GM21528 (cell line): ENCODE results near the gene NR2F1-AS1.

Experiments
- ATAC-seq: cut with Tn5 transposase; IDR thresholded peaks from one replicate; pipeline ENCODE4 v1.9.1; 2021; ENCODE audit warnings: mild to moderate bottlenecking, moderate library complexity; ENCODE audit not compliant: unreplicated experiment, low FRiP score

The NR2F1-AS1 gene

GRCh38 chr5:93578813-93579691 is 2.0 kb downstream of the NR2F1-AS1 start:
- no peak for ATAC-seq

GRCh38 chr5:93577854-93578812 is 2.9 kb downstream of the NR2F1-AS1 start:
- no peak for ATAC-seq

- no peak for ATAC-seq
These were observed 3.8 kb downstream of the NR2F1-AS1 start for GRCh38 chr5:93576994-93577853.

- no peak for ATAC-seq
These were observed 5.3 kb downstream of the NR2F1-AS1 start for GRCh38 chr5:93575461-93576414.

GRCh38 chr5:93574491-93575305 is 6.3 kb downstream of the NR2F1-AS1 start:
- no peak for ATAC-seq

- ATAC-seq, result no peak
These were observed 7.4 kb downstream of the NR2F1-AS1 start for GRCh38 chr5:93573354-93574351.

GRCh38 chr5:93572608-93573353 is 8.2 kb downstream of the NR2F1-AS1 start:
- no peak for ATAC-seq

- no peak for ATAC-seq
These were observed 8.9 kb downstream of the NR2F1-AS1 start for GRCh38 chr5:93572101-93572607.

- ATAC-seq, result no peak
These were observed 9.7 kb downstream of the NR2F1-AS1 start for GRCh38 chr5:93571114-93571949.

- ATAC-seq, result no peak
These were observed 10.5 kb downstream of the NR2F1-AS1 start for GRCh38 chr5:93570294-93571113.

GRCh38 chr5:93569300-93570160 is 11.5 kb downstream of the NR2F1-AS1 start:
- no peak for ATAC-seq

- ATAC-seq, result no peak
These were observed 13.6 kb downstream of the NR2F1-AS1 start for GRCh38 chr5:93567424-93567823.

GRCh38 chr5:93566091-93566490 is 14.9 kb downstream of the NR2F1-AS1 start:
- ATAC-seq, result no peak
